Activated CD4-positive, alpha-beta T cell treated with anti-CD3 and anti-CD28 coated beads, Interleukin-2, amount 10 ng/mL, durations not matched to agents 7 days and 5 days (primary cell): Measurements from ENCODE around the gene DSCAM. TPM values are rescaled to one million over a fixed set of nuclear protein-coding genes. Genes with fewer than 3 reads are reported as not detected.

ENCODE experiments used
- CTCF ChIA-PET: fragments of 350-600 bp; sonication (Branson Sonifier 250); formaldehyde crosslinking; loops from one replicate; lab custom pipeline; 2021; ENCODE audit warnings: antibody characterized with exemption; lab: Charles Lee
- POLR2A ChIA-PET: fragments of 350-600 bp; sonication (Branson Sonifier 250); formaldehyde crosslinking; loops from one replicate; lab custom pipeline; 2021; ENCODE audit warnings: antibody characterized with exemption; lab: Charles Lee
- DNase-seq: peaks from one replicate; pipeline ENCODE4 v3.0.0-alpha.2; 2020
- H3K27ac Mint-ChIP-seq: one replicate; pipeline ENCODE4 v1.8.0; 2021; ENCODE audit warnings: mild to moderate bottlenecking, moderate library complexity, mixed read lengths
- H3K27me3 Mint-ChIP-seq: one replicate; pipeline ENCODE4 v1.8.0; 2021; ENCODE audit warnings: mixed read lengths
- H3K36me3 Mint-ChIP-seq: one replicate; pipeline ENCODE4 v1.8.0; 2021; ENCODE audit warnings: low read depth, mixed read lengths
- H3K4me1 Mint-ChIP-seq: one replicate; pipeline ENCODE4 v1.8.0; 2021; ENCODE audit warnings: mixed read lengths
- H3K4me3 Mint-ChIP-seq: one replicate; pipeline ENCODE4 v1.8.0; 2021; ENCODE audit warnings: mild to moderate bottlenecking, moderate library complexity, mixed read lengths
- H3K9me3 Mint-ChIP-seq: one replicate; pipeline ENCODE4 v1.8.0; 2021; ENCODE audit warnings: mixed read lengths
- total RNA-seq, 2 experiments: library from RNA; stranded (reverse); gene quantifications; one replicate each; pipeline ENCODE4 v1.2.3, GENCODE V29; 2021

The DSCAM gene
- total RNA-seq, 2 experiments from 2014 or later, result not detected

- Mint-ChIP-seq H3K27me3 (no peaks in the 10 kb centered on the region), H3K27ac (no peak overlapping the region), H3K4me1 (no peaks in the 10 kb centered on the region), H3K36me3 (no peaks in the 10 kb centered on the region), H3K4me3 (no peak overlapping the region), H3K9me3 (no peaks in the 10 kb centered on the region)
- ChIA-PET POLR2A (no interaction called here), CTCF (no interaction called here)
- no peak for DNase-seq
Observed at GRCh38 chr21:40680311-40680710, 166.6 kb downstream of the DSCAM start.

GRCh38 chr21:40678681-40679284 lies 168.2 kb downstream of the DSCAM start:
- no peaks in the 10 kb centered on the region for H3K27me3 Mint-ChIP-seq
- no peaks in the 10 kb centered on the region for H3K36me3 Mint-ChIP-seq
- DNase-seq, result no peak
- ChIA-PET POLR2A (no interaction called here), CTCF (no interaction called here)
- H3K27ac Mint-ChIP-seq, result no peak overlapping the region
- H3K9me3 Mint-ChIP-seq, result no peaks in the 10 kb centered on the region
- no peaks in the 10 kb centered on the region for H3K4me1 Mint-ChIP-seq
- no peak overlapping the region for H3K4me3 Mint-ChIP-seq

GRCh38 chr21:40675017-40675416 lies 171.9 kb downstream of the DSCAM start:
- CTCF ChIA-PET, result no interaction called here
- POLR2A ChIA-PET, result no interaction called here
- Mint-ChIP-seq H3K27me3 (no peaks in the 10 kb centered on the region), H3K36me3 (no peaks in the 10 kb centered on the region), H3K9me3 (no peaks in the 10 kb centered on the region), H3K27ac (no peak overlapping the region), H3K4me1 (no peaks in the 10 kb centered on the region), H3K4me3 (no peak overlapping the region)
- no peak for DNase-seq

- no peaks in the 10 kb centered on the region for H3K9me3 Mint-ChIP-seq
Observed at GRCh38 chr21:40672602-40673001, 174.4 kb downstream of the DSCAM start.

GRCh38 chr21:40671716-40672115 lies 175.2 kb downstream of the DSCAM start:
- Mint-ChIP-seq H3K9me3 (no peaks in the 10 kb centered on the region), H3K27me3 (no peaks in the 10 kb centered on the region), H3K4me1 (no peaks in the 10 kb centered on the region), H3K36me3 (no peaks in the 10 kb centered on the region), H3K27ac (no peak overlapping the region), H3K4me3 (no peak overlapping the region)
- CTCF ChIA-PET, result no interaction called here
- no peak for DNase-seq
- POLR2A ChIA-PET, result no interaction called here

More at GRCh38 chr21:40672602-40673001, 174.4 kb downstream of the DSCAM start:
- no peaks in the 10 kb centered on the region for H3K27me3 Mint-ChIP-seq
- H3K4me3 Mint-ChIP-seq, result no peak overlapping the region
- POLR2A ChIA-PET, result no interaction called here
- DNase-seq, result no peak
- H3K27ac Mint-ChIP-seq, result no peak overlapping the region
- no peaks in the 10 kb centered on the region for H3K36me3 Mint-ChIP-seq
- CTCF ChIA-PET, result no interaction called here
- no peaks in the 10 kb centered on the region for H3K4me1 Mint-ChIP-seq

GRCh38 chr21:40668555-40669275 lies 178.2 kb downstream of the DSCAM start:
- no peaks in the 10 kb centered on the region for H3K4me1 Mint-ChIP-seq
- no peak for DNase-seq
- ChIA-PET POLR2A (no interaction called here), CTCF (no interaction called here)
- H3K27me3 Mint-ChIP-seq, result no peaks in the 10 kb centered on the region
- H3K9me3 Mint-ChIP-seq, result no peaks in the 10 kb centered on the region
- no peak overlapping the region for H3K27ac Mint-ChIP-seq
- no peak overlapping the region for H3K4me3 Mint-ChIP-seq
- no peaks in the 10 kb centered on the region for H3K36me3 Mint-ChIP-seq

- Mint-ChIP-seq H3K4me1 (no peaks in the 10 kb centered on the region), H3K27me3 (no peaks in the 10 kb centered on the region), H3K9me3 (no peaks in the 10 kb centered on the region), H3K4me3 (no peak overlapping the region), H3K27ac (no peak overlapping the region), H3K36me3 (no peaks in the 10 kb centered on the region)
- POLR2A ChIA-PET, result no interaction called here
- DNase-seq, result no peak
- CTCF ChIA-PET, result no interaction called here
Observed at GRCh38 chr21:40667967-40668366, 179.0 kb downstream of the DSCAM start.

- H3K27ac Mint-ChIP-seq, result no peak overlapping the region
- POLR2A ChIA-PET, result no interaction called here
- no peaks in the 10 kb centered on the region for H3K9me3 Mint-ChIP-seq
- no peak overlapping the region for H3K4me3 Mint-ChIP-seq
- H3K4me1 Mint-ChIP-seq, result no peaks in the 10 kb centered on the region
- CTCF ChIA-PET, result no interaction called here
- no peaks in the 10 kb centered on the region for H3K36me3 Mint-ChIP-seq
- no peak for DNase-seq
- H3K27me3 Mint-ChIP-seq, result no peaks in the 10 kb centered on the region
Observed at GRCh38 chr21:40662889-40663288, 184.1 kb downstream of the DSCAM start.

GRCh38 chr21:40660461-40660860 lies 186.5 kb downstream of the DSCAM start:
- Mint-ChIP-seq H3K36me3 (no peaks in the 10 kb centered on the region), H3K27me3 (no peaks in the 10 kb centered on the region), H3K4me3 (no peak overlapping the region), H3K27ac (no peak overlapping the region), H3K4me1 (no peaks in the 10 kb centered on the region), H3K9me3 (no peaks in the 10 kb centered on the region)
- POLR2A ChIA-PET, result no interaction called here
- CTCF ChIA-PET, result no interaction called here
- DNase-seq, result no peak

GRCh38 chr21:40658311-40658710 lies 188.6 kb downstream of the DSCAM start:
- ChIA-PET POLR2A (no interaction called here), CTCF (no interaction called here)
- no peak for DNase-seq
- H3K36me3 Mint-ChIP-seq, result no peaks in the 10 kb centered on the region
- H3K27ac Mint-ChIP-seq, result no peak overlapping the region
- no peaks in the 10 kb centered on the region for H3K4me1 Mint-ChIP-seq
- H3K4me3 Mint-ChIP-seq, result no peak overlapping the region
- H3K9me3 Mint-ChIP-seq, result no peaks in the 10 kb centered on the region
- no peaks in the 10 kb centered on the region for H3K27me3 Mint-ChIP-seq

- DNase-seq, result no peak
- Mint-ChIP-seq H3K4me3 (no peak overlapping the region), H3K27me3 (no peaks in the 10 kb centered on the region), H3K9me3 (no peaks in the 10 kb centered on the region), H3K36me3 (no peaks in the 10 kb centered on the region), H3K27ac (no peak overlapping the region), H3K4me1 (no peaks in the 10 kb centered on the region)
- ChIA-PET CTCF (no interaction called here), POLR2A (no interaction called here)
Observed at GRCh38 chr21:40652436-40652835, 194.5 kb downstream of the DSCAM start.

- no peak for DNase-seq
- H3K36me3 Mint-ChIP-seq, result no peaks in the 10 kb centered on the region
- H3K27me3 Mint-ChIP-seq, result no peaks in the 10 kb centered on the region
- no peak overlapping the region for H3K27ac Mint-ChIP-seq
- H3K4me1 Mint-ChIP-seq, result no peaks in the 10 kb centered on the region
- ChIA-PET CTCF (no interaction called here), POLR2A (no interaction called here)
- peaks cover 2% of the 10 kb centered on the region for H3K9me3 Mint-ChIP-seq
- no peak overlapping the region for H3K4me3 Mint-ChIP-seq
Observed at GRCh38 chr21:40647706-40648105, 199.3 kb downstream of the DSCAM start.

GRCh38 chr21:40646651-40647050 lies 200.3 kb downstream of the DSCAM start:
- Mint-ChIP-seq H3K27ac (no peak overlapping the region), H3K36me3 (no peaks in the 10 kb centered on the region), H3K4me3 (no peak overlapping the region), H3K9me3 (peaks cover 4% of the 10 kb centered on the region), H3K4me1 (no peaks in the 10 kb centered on the region), H3K27me3 (no peaks in the 10 kb centered on the region)
- DNase-seq, result no peak
- POLR2A ChIA-PET, result no interaction called here
- CTCF ChIA-PET, result no interaction called here

GRCh38 chr21:40641042-40641441 lies 205.9 kb downstream of the DSCAM start:
- Mint-ChIP-seq H3K4me3 (no peak overlapping the region), H3K4me1 (no peaks in the 10 kb centered on the region), H3K9me3 (peaks cover 4% of the 10 kb centered on the region), H3K27ac (no peak overlapping the region), H3K27me3 (no peaks in the 10 kb centered on the region), H3K36me3 (no peaks in the 10 kb centered on the region)
- ChIA-PET CTCF (no interaction called here), POLR2A (no interaction called here)
- no peak for DNase-seq
